HepG2 (cell line): Measurements from ENCODE around the gene PROX1. TPM values are rescaled to one million over a fixed set of nuclear protein-coding genes. Genes with fewer than 3 reads are reported as not detected.

Experiments used
- ATAC-seq: fragments of 200-7000 bp; cut with Tn5 transposase; 3 replicates; pipeline ENCODE4 v1.9.1; 2020; ENCODE audit warnings: mild to moderate bottlenecking, moderate library complexity
- BruUV-seq: library from RNA; stranded (reverse); fragments of 400-500 nt; replicated peaks from 2 replicates; lab custom pipeline; 2021; lab: Mats Ljungman, UMichigan
- CTCF ChIA-PET: fragments of 300-600 bp; formaldehyde crosslinking; extraction: SDS; loops from one replicate; lab custom pipeline; 2021; ENCODE audit warnings: low total read pairs, inconsistent platforms, low intra/inter-chr PET ratio; lab: Yijun Ruan, JAX
- POLR2A ChIA-PET: fragments of 350-600 bp; sonication (Branson Sonifier 250); formaldehyde crosslinking; loops from one replicate; lab custom pipeline; 2020; ENCODE audit warnings: antibody characterized with exemption, inconsistent platforms; lab: Yijun Ruan, JAX
- DNase-seq: peaks from one replicate; pipeline ENCODE4 v3.0.0-alpha.2; 2015; ENCODE audit warnings: low spot score
- FAIRE-seq: peaks from 3 replicates; lab custom pipeline; 2011; peaks lifted over from hg19 to GRCh38; lab: Jason Lieb, UNC
- H2AFZ ChIP-seq: one replicate; pipeline ENCODE4 v1.6.1; 2011; ENCODE audit warnings: low read length, inconsistent platforms
- H3K27ac ChIP-seq: fragments of 300-600 bp; 3 replicates; pipeline ENCODE4 v1.8.0; 2011; ENCODE audit warnings: mixed run types, mild to moderate bottlenecking, mixed read lengths, low read length, inconsistent platforms; ENCODE audit not compliant: insufficient read depth; ENCODE audit errors: extremely low read length
- H3K27me3 ChIP-seq, 2 experiments: fragments of 200-600 bp in 1 of 2; 2 replicates in 1 of 2; 3 replicates in 1 of 2; pipeline versions ENCODE4 v1.6.0 to v1.8.0; 2011; ENCODE audit warnings: low read length in 2 of 2, mild to moderate bottlenecking in 2 of 2, moderate library complexity in 2 of 2, inconsistent platforms in 1 of 2; ENCODE audit not compliant: insufficient read depth in 2 of 2, control insufficient read depth in 1 of 2
- H3K36me3 ChIP-seq, 2 experiments: fragments of 200-600 bp in 1 of 2; replicated peaks in 1 of 2; 2 replicates in 1 of 2; 3 replicates in 1 of 2; pipeline versions ENCODE4 v1.5.1 to v1.8.0; 2011; ENCODE audit warnings: low read length in 2 of 2, inconsistent platforms in 1 of 2; ENCODE audit not compliant: insufficient read depth in 2 of 2, control insufficient read depth in 1 of 2
- H3K4me1 ChIP-seq: 2 replicates; pipeline ENCODE4 v1.5.1; 2012; ENCODE audit warnings: low read length, inconsistent platforms; ENCODE audit not compliant: insufficient read depth
- H3K4me2 ChIP-seq: 2 replicates; pipeline ENCODE4 v1.6.0; 2011; ENCODE audit warnings: low read depth, low read length, inconsistent platforms
- H3K4me3 ChIP-seq, 3 experiments: fragments of 200-600 bp in 1 of 3; sonication (generic), shearing (Covaris generic) in 1 of 3; replicated peaks in 1 of 3; 2 replicates each; pipeline ENCODE4 v1.5.1; 2011 to 2016; ENCODE audit warnings: low read length in 3 of 3, inconsistent platforms in 2 of 3, low read depth in 2 of 3, mild to moderate bottlenecking in 2 of 3, control low read depth in 1 of 3, mixed read lengths in 1 of 3; ENCODE audit not compliant: insufficient read depth in 1 of 3
- H3K79me2 ChIP-seq: one replicate; pipeline ENCODE4 v1.6.1; 2011; ENCODE audit warnings: low read length, inconsistent platforms; ENCODE audit not compliant: insufficient read depth
- H3K9ac ChIP-seq: 2 replicates; pipeline ENCODE4 v1.6.0; 2011; ENCODE audit warnings: mild to moderate bottlenecking, low read depth, low read length, inconsistent platforms; ENCODE audit not compliant: insufficient read depth
- H3K9me3 ChIP-seq: 2 replicates; pipeline ENCODE4 v1.5.1; 2012; ENCODE audit warnings: mild to moderate bottlenecking, low read length
- H4K20me1 ChIP-seq: 2 replicates; pipeline ENCODE4 v1.6.0; 2011; ENCODE audit warnings: inconsistent platforms, mild to moderate bottlenecking, low read length, moderate library complexity; ENCODE audit not compliant: insufficient read depth
- FOXC1 ChIP-seq: sonication (generic); formaldehyde crosslinking; IDR thresholded peaks from 2 replicates; pipeline ENCODE4 v1.8.0; 2022; ENCODE audit warnings: mild to moderate bottlenecking, missing genetic modification reagents, borderline replicate concordance
- HNRNPK ChIP-seq: fragments of 200-400 bp; formaldehyde crosslinking; IDR thresholded peaks from 2 replicates; pipeline ENCODE4 v1.6.1; 2018; ENCODE audit warnings: low read length, low read depth, moderate library complexity, mild to moderate bottlenecking; ENCODE audit not compliant: poor library complexity, severe bottlenecking
- NFKB2 ChIP-seq: sonication (generic); formaldehyde crosslinking; IDR thresholded peaks from 2 replicates; pipeline ENCODE4 v1.4.0; 2020; ENCODE audit warnings: missing genetic modification reagents, borderline replicate concordance
- PCBP1 ChIP-seq: fragments of 200-400 bp; formaldehyde crosslinking; IDR thresholded peaks from 2 replicates; pipeline ENCODE4 v1.6.1; 2017; ENCODE audit warnings: mild to moderate bottlenecking, low read depth, low read length, borderline replicate concordance
- ZNF350 ChIP-seq: sonication (generic); formaldehyde crosslinking; IDR thresholded peaks from 2 replicates; pipeline ENCODE4 v1.4.0; 2020; ENCODE audit warnings: mild to moderate bottlenecking, low read depth, missing genetic modification reagents, borderline replicate concordance
- WGBS: methylation state at CpG from one replicate; pipeline ENCODE4 v1.1.6; 2017; ENCODE audit warnings: low lambda C conversion rate; 5-methylcytosine and 5-hydroxymethylcytosine counted together
- in situ Hi-C: cut with HindIII; loops from 2 replicates; pipeline ENCODE4 v1.10.0; 2017; ENCODE audit warnings: low pct_unique_long_range_greater_than_20kb; ENCODE audit not compliant: extremely low pct_ligation_motif_present
- intact Hi-C: fragments of 100-400 bp; cut with micrococcal nuclease; formaldehyde crosslinking; loops from one replicate; pipeline ENCODE4 v1.10.0; 2022; ENCODE audit not compliant: unreplicated experiment
- polyA plus RNA-seq, 8 experiments: library from polyadenylated mRNA; depleted of rRNA in 3 of 8; stranded (reverse) in 7 of 8; unstranded in 1 of 8; fragments of >200 nt; fragmentation: Illumina TruSeq in 4 of 8; extraction: Trizol in 4 of 8; gene quantifications; 2 replicates each; pipeline versions ENCODE4 v1.2.1 to v1.2.3, GENCODE V29; 2011 to 2016; ENCODE audit warnings: low read depth in 4 of 8, missing spikeins in 1 of 8, mixed read lengths in 1 of 8; ENCODE audit not compliant: insufficient read depth in 1 of 8
- total RNA-seq, 5 experiments: library from RNA; depleted of rRNA; stranded (reverse); fragments of >200 nt; fragmentation: Illumina TruSeq; extraction: Trizol; gene quantifications; 2 replicates each; pipeline ENCODE4 v1.2.3, GENCODE V29; 2016; ENCODE audit warnings: low read depth in 1 of 5
- TF ChIP-seq, protein P1 (sequence below): sonication (generic); formaldehyde crosslinking; IDR thresholded peaks from 2 replicates; pipeline ENCODE4 v1.8.1; 2023; ENCODE audit warnings: missing genetic modification reagents, mild to moderate bottlenecking, borderline replicate concordance

The PROX1 gene
- total and polyA plus RNA-seq, 2 of the 13 experiments (the other 11 are each of a cell fraction or from before 2014, with no cell fraction given): 12.3 to 30.2 TPM

- in situ Hi-C loops (no loop called here), intact Hi-C loops (loop anchor here (2.0 kb wide), 1 partner anchor 21 kb away; no protein-coding TSS in a partner anchor)
- no peak for ATAC-seq
- Histone ChIP-seq H3K9ac (no peak overlapping the region), H3K9me3 (no peaks in the 10 kb centered on the region), H3K36me3 (peaks cover 14 to 65% of the 10 kb centered on the region in 2 experiments), H4K20me1 (no peaks in the 10 kb centered on the region), H3K4me1 (peaks cover 81% of the 10 kb centered on the region), H3K27me3 (no peaks in the 10 kb centered on the region), H3K4me2 (no peak overlapping the region), H3K4me3 (no peak overlapping the region), H3K27ac (peak overlapping the region; percentile 85), H3K79me2 (peaks cover 38% of the 10 kb centered on the region), H2AFZ (no peak overlapping the region)
- no peak for DNase-seq
- TF ChIP-seq HNRNPK (peak; percentile 21), ZNF350 (CRISPR knock-in tag) (no peak), NFKB2 (CRISPR knock-in tag) (no peak)
- TF ChIP-seq, protein P1, sequence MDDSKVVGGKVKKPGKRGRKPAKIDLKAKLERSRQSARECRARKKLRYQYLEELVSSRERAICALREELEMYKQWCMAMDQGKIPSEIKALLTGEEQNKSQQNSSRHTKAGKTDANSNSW: no peak
- BruUV-seq: no TSS peak
- no peak for FAIRE-seq
- ChIA-PET POLR2A (interaction anchor here (1.0 to 9.8 kb wide), 7 partner anchors 7 to 658 kb away, joined by 3 to 150 read pairs (median 11); no protein-coding TSS in a partner anchor), CTCF (no interaction called here)
- WGBS: 94% methylated on average over 6 of the region's 6 CpGs
These were observed 42.0 kb downstream of the PROX1 start for GRCh38 chr1:214029796-214030195.

- Histone ChIP-seq H2AFZ (no peak overlapping the region), H3K36me3 (peaks cover 23 to 71% of the 10 kb centered on the region in 2 experiments), H3K4me3 (no peak overlapping the region), H3K27ac (no peak overlapping the region), H3K27me3 (no peaks in the 10 kb centered on the region), H3K79me2 (peaks cover 38% of the 10 kb centered on the region), H4K20me1 (no peaks in the 10 kb centered on the region), H3K4me1 (peaks cover 73% of the 10 kb centered on the region), H3K9ac (no peak overlapping the region), H3K9me3 (no peaks in the 10 kb centered on the region), H3K4me2 (no peak overlapping the region)
- ChIA-PET POLR2A (interaction anchor here (1.7 to 9.8 kb wide), 3 partner anchors 9 to 19 kb away, joined by 3 to 150 read pairs (median 78); no protein-coding TSS in a partner anchor), CTCF (no interaction called here)
- DNase-seq: no peak
- FAIRE-seq: no peak
- intact Hi-C loops (no loop called here), in situ Hi-C loops (no loop called here)
- TF ChIP-seq PCBP1 (no peak), FOXC1 (CRISPR knock-in tag) (no peak)
- WGBS: 98% methylated on average over 5 of the region's 5 CpGs
- BruUV-seq: no TSS peak
- ATAC-seq: no peak
These were observed 43.5 kb downstream of the PROX1 start for GRCh38 chr1:214031267-214031650.
